Measurements from ENCODE around the gene TOR1A. TPM values are rescaled to one million over a fixed set of nuclear protein-coding genes. Genes with fewer than 3 reads are reported as not detected.

The TOR1A gene
- polyA plus RNA-seq, 1 experiment = 78.8 TPM

DNA sequence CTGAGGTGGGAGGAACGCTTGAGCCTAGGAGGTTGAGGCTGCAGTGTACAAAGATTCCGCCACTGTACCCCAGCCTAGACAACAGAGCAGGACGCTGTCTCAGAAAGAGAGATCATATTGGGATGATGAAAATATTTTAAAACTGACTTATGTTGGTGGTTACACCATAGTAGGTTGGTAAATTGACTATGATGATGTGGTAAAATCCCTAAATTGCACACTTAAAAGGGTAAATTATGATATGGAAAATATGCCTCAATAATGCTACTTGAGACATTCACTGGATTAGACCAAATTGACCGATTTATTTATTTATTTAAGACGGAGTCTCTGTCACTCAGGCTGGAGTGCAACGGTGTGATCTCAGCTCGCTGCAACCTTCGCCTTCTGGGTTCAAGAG is 42.8 kb downstream of the TOR1A start:
- H3K4me3 ChIP-seq (ENCODE audit: low read depth, low read length) = no peak overlapping the region
- CTCF ChIA-PET = interaction anchor here (1.0 to 9.4 kb wide), 10 partner anchors 9 to 642 kb away, joined by 3 to 172 read pairs (median 6); partner anchors contain the start of gene ASB6
- H3K36me3 ChIP-seq (ENCODE audit: control insufficient read depth, insufficient read depth, low read length) = no peaks in the 10 kb centered on the region
- DNase-seq (ENCODE audit: low read depth) = no peak
- POLR2A ChIA-PET = no interaction called here
- TF ChIP-seq, protein P1, sequence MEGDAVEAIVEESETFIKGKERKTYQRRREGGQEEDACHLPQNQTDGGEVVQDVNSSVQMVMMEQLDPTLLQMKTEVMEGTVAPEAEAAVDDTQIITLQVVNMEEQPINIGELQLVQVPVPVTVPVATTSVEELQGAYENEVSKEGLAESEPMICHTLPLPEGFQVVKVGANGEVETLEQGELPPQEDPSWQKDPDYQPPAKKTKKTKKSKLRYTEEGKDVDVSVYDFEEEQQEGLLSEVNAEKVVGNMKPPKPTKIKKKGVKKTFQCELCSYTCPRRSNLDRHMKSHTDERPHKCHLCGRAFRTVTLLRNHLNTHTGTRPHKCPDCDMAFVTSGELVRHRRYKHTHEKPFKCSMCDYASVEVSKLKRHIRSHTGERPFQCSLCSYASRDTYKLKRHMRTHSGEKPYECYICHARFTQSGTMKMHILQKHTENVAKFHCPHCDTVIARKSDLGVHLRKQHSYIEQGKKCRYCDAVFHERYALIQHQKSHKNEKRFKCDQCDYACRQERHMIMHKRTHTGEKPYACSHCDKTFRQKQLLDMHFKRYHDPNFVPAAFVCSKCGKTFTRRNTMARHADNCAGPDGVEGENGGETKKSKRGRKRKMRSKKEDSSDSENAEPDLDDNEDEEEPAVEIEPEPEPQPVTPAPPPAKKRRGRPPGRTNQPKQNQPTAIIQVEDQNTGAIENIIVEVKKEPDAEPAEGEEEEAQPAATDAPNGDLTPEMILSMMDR (IDR thresholded peaks at IDR 0.05; ENCODE audit: insufficient read depth, low read depth, low read length) = no peak
- H3K27me3 ChIP-seq (ENCODE audit: control insufficient read depth, insufficient read depth, low read length) = no peaks in the 10 kb centered on the region

DNA sequence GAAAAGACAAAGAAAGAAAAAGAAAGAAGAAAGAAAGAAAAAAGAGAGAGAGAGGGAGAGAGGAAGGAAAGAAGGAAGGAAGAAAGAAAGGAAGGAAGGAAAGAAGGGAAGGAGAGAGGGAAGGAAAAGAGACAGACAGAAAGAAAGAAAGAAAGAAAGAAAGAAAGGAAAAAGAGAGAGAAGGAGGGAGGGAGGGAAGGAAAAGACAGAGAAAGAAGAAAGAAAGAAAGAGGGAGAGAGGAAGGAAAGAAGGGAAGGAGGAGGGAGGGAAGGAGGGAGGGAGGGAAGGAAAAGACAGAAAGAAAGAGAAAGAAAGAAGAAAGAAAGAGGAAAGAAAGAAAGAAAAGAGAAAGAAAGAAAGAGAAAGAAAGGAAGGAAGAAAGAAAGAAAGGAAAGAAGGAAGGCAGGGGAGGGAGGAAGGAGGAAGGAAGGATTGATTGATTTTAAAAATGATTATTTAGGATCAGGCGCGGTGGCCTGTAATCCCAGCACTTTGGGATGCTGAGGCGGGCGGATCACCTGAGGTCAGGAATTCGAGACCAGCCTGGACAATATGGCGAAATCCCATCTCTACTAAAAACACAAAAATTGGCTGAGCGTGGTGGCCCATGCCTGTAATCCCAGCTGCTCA is 44.3 kb downstream of the TOR1A start:
- no peaks in the 10 kb centered on the region for H3K36me3 ChIP-seq (ENCODE audit: control insufficient read depth, insufficient read depth, low read length)
- TF ChIP-seq, protein P1 (IDR thresholded peaks at IDR 0.05; ENCODE audit: insufficient read depth, low read depth, low read length) = no peak
- ChIA-PET CTCF (interaction anchor here (0.7 to 9.4 kb wide), 4 partner anchors 11 to 59 kb away, joined by 3 to 172 read pairs (median 26); no protein-coding TSS in a partner anchor), POLR2A (no interaction called here)
- no peaks in the 10 kb centered on the region for H3K27me3 ChIP-seq (ENCODE audit: control insufficient read depth, insufficient read depth, low read length)
- H3K4me3 ChIP-seq (ENCODE audit: low read depth, low read length) = no peak overlapping the region
- DNase-seq (ENCODE audit: low read depth) = no peak

DNA sequence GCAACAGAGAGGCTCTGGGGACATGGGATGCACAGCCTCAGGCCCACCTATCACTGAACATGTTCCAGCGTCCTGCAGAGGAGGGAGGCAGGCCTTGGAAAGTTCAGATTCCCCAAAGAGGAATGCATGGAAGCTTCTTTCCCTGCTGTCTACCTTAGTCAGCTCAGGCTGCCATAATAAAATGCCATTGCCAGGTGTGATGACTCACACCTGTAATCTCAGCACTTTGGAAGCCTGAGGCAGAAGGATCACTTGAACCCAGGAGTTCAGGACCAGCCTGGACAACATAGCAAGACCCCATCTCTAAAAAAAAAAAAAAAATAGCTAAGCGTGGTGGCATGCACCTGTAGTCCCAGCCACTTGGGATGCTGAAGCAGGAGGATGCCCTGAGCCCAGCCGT is 45.5 kb downstream of the TOR1A start:
- ChIA-PET CTCF (interaction anchor here (1.1 to 3.4 kb wide), 6 partner anchors 13 to 647 kb away, joined by 3 to 39 read pairs (median 9); partner anchors contain the start of gene ASB6), POLR2A (no interaction called here)
- H3K4me3 ChIP-seq (ENCODE audit: low read depth, low read length) = no peak overlapping the region
- TF ChIP-seq, protein P1 (IDR thresholded peaks at IDR 0.05; ENCODE audit: insufficient read depth, low read depth, low read length) = no peak
- H3K27me3 ChIP-seq (ENCODE audit: control insufficient read depth, insufficient read depth, low read length) = no peaks in the 10 kb centered on the region
- no peak for DNase-seq (ENCODE audit: low read depth)
- H3K36me3 ChIP-seq (ENCODE audit: control insufficient read depth, insufficient read depth, low read length) = no peaks in the 10 kb centered on the region

DNA sequence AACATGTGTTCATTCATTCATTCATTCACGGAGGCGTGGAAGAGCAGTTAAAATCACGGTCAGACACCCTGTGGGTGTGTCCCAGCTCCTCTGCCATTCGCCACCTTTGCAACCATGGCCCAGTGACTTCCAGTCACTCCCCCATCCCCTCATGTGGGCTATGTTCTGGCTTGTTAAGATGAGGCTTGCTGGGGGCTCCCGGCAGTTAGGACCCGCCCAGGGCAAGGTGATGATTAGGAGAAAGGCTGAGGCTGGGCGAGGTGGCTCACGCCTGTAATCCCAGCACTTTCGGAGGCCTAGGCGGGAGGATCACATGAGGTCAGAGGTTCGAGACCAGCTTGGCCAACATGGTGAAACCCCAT is 46.2 kb downstream of the TOR1A start:
- no peak overlapping the region for H3K4me3 ChIP-seq (ENCODE audit: low read depth, low read length)
- ChIA-PET POLR2A (interaction anchor here (1.0 to 1.2 kb wide), 2 partner anchors 15 to 635 kb away, joined by 3 read pairs; no protein-coding TSS in a partner anchor), CTCF (interaction anchor here (0.9 to 3.4 kb wide), 9 partner anchors 12 to 647 kb away, joined by 3 to 39 read pairs (median 3); partner anchors contain the start of genes ASB6 and PTGES)
- DNase-seq (ENCODE audit: low read depth) = no peak
- no peaks in the 10 kb centered on the region for H3K36me3 ChIP-seq (ENCODE audit: control insufficient read depth, insufficient read depth, low read length)
- TF ChIP-seq, protein P1 (IDR thresholded peaks at IDR 0.05; ENCODE audit: insufficient read depth, low read depth, low read length) = no peak
- H3K27me3 ChIP-seq (ENCODE audit: control insufficient read depth, insufficient read depth, low read length) = no peaks in the 10 kb centered on the region

DNA sequence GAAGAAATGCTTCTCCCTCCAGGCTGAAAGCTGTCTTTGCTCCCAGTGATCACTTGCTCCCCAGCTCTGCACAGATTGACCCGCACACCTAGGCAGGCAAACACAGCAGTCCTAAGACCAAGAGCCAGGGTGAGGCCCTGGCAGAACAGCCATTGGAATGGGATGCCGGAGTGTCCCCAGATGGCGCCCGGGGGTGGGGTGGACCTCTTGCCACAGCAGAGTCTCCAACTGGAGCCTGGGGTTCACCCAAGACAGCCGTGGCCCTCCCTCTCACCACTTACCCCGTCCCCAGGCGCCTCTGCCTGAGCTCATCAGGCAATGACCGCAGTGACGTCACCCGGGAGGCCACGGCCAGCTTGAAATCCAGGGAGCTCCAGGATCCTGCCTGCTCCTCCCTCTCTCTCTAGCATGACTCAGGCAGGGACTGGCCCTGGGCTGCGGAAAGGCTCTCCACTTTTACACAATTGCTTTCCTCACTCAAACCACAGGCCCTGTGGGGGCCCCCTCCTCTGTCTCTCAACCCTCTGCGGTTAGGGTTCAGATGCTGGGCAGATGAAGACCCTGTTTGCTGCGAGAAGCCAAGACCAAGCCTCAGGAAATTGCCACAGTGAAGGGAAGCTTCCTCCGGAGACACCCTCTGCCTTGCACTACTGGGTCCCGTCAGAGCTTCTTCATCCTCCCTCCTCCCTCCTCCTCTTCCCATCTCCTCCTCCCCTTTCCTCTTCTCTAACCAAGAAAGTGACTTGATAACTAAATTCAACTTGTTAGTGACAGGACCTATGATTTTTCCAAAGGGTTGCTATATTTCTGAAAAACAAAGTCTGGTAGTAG is 46.8 kb downstream of the TOR1A start:
- POLR2A ChIA-PET = interaction anchor here (1.0 to 1.2 kb wide), 2 partner anchors 14 to 634 kb away, joined by 3 read pairs; no protein-coding TSS in a partner anchor
- H3K36me3 ChIP-seq (ENCODE audit: control insufficient read depth, insufficient read depth, low read length) = no peaks in the 10 kb centered on the region
- H3K4me3 ChIP-seq (ENCODE audit: low read depth, low read length) = peak overlapping the region; percentile 20
- CTCF ChIA-PET = interaction anchor here (0.5 to 3.4 kb wide), 12 partner anchors 8 to 646 kb away, joined by 3 to 39 read pairs (median 3); partner anchors contain the start of genes ASB6 and PTGES
- no peaks in the 10 kb centered on the region for H3K27me3 ChIP-seq (ENCODE audit: control insufficient read depth, insufficient read depth, low read length)
- peak; percentile 97 for DNase-seq (ENCODE audit: low read depth)
- TF ChIP-seq, protein P1 (IDR thresholded peaks at IDR 0.05; ENCODE audit: insufficient read depth, low read depth, low read length) = no peak

Measured in BJ (cell line).